ENCODE results near the gene FYTTD1. TPM values are rescaled to one million over a fixed set of nuclear protein-coding genes. Genes with fewer than 3 reads are reported as not detected.

Gene FYTTD1
- total RNA-seq, 2 experiments from 2014 or later, result 20.7 to 25.6 TPM

GRCh38 chr3:197753263-197753662, 3.6 kb downstream of the FYTTD1 start:
- Mint-ChIP-seq H3K27me3 (no peaks in the 10 kb centered on the region), H3K27ac (peak overlapping the region; percentile 37), H3K4me1 (peaks cover 48% of the 10 kb centered on the region), H3K4me3 (no peak overlapping the region), H3K9me3 (ENCODE audit: low read depth) (no peaks in the 10 kb centered on the region), H3K36me3 (ENCODE audit: low read depth) (no peaks in the 10 kb centered on the region)
- CTCF ChIA-PET, result interaction anchor here (0.6 to 1.9 kb wide), 7 partner anchors 12 to 45 kb away, joined by 3 to 4 read pairs (median 3); partner anchors contain the start of gene LRCH3
- ATAC-seq (no peak), DNase-seq (no peak)
- POLR2A ChIA-PET, result no interaction called here
- intact Hi-C loops (cut with DNase I, micrococcal nuclease), result loop anchor here in 1 of 2 experiments (5.0 kb wide), 1 partner anchor 39 kb away; the partner anchor contains the start of gene LRCH3

GRCh38 chr3:197756704-197757103, 7.0 kb downstream of the FYTTD1 start:
- Mint-ChIP-seq H3K4me3 (no peak overlapping the region), H3K4me1 (peaks cover 34% of the 10 kb centered on the region), H3K36me3 (ENCODE audit: low read depth) (no peaks in the 10 kb centered on the region), H3K27ac (no peak overlapping the region), H3K9me3 (ENCODE audit: low read depth) (no peaks in the 10 kb centered on the region), H3K27me3 (no peaks in the 10 kb centered on the region)
- intact Hi-C loops (cut with DNase I, micrococcal nuclease), result no loop called here
- ChIA-PET POLR2A (no interaction called here), CTCF (no interaction called here)
- ATAC-seq (no peak), DNase-seq (no peak)

DNA sequence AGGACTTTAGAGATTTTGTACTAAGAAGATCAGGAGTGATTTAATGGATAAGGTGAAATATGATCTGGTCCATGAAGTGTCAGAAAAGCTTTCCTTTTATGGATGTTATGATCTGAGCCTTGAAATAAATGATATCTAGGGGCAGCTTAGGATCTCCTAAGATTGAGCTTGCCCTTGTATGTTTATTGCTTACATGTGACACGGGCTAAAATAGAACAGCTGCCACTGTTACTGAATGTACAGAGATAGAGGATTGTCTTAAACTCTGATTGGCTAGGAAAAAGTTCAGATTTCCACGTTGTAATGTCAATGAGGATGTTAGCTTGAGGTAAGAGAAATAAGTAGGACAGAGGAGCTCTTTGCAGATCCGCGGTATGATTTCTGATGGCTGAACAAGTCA, 8.8 kb downstream of the FYTTD1 start:
- POLR2A ChIA-PET, result no interaction called here
- H3K9me3 Mint-ChIP-seq (ENCODE audit: low read depth), result no peaks in the 10 kb centered on the region
- H3K36me3 Mint-ChIP-seq (ENCODE audit: low read depth), result no peaks in the 10 kb centered on the region
- intact Hi-C loops (cut with DNase I, micrococcal nuclease), result no loop called here
- no peak for DNase-seq
- no peaks in the 10 kb centered on the region for H3K27me3 Mint-ChIP-seq
- CTCF ChIA-PET, result no interaction called here
- H3K4me3 Mint-ChIP-seq, result no peak overlapping the region
- no peak overlapping the region for H3K27ac Mint-ChIP-seq
- no peak for ATAC-seq
- H3K4me1 Mint-ChIP-seq, result peaks cover 19% of the 10 kb centered on the region

- H3K9me3 Mint-ChIP-seq (ENCODE audit: low read depth), result no peaks in the 10 kb centered on the region
- intact Hi-C loops (cut with DNase I, micrococcal nuclease), result no loop called here
- no peaks in the 10 kb centered on the region for H3K27me3 Mint-ChIP-seq
- H3K4me1 Mint-ChIP-seq, result no peaks in the 10 kb centered on the region
- POLR2A ChIA-PET, result no interaction called here
- H3K36me3 Mint-ChIP-seq (ENCODE audit: low read depth), result peaks cover 5% of the 10 kb centered on the region
- ATAC-seq, result no peak
- no peak overlapping the region for H3K27ac Mint-ChIP-seq
- H3K4me3 Mint-ChIP-seq, result no peak overlapping the region
- DNase-seq, result no peak
- CTCF ChIA-PET, result interaction anchor here (0.7 kb wide), 1 partner anchor 172 kb away, joined by 4 read pairs; no protein-coding TSS in a partner anchor
These were observed 12.1 kb downstream of the FYTTD1 start for GRCh38 chr3:197761784-197762183.

DNA sequence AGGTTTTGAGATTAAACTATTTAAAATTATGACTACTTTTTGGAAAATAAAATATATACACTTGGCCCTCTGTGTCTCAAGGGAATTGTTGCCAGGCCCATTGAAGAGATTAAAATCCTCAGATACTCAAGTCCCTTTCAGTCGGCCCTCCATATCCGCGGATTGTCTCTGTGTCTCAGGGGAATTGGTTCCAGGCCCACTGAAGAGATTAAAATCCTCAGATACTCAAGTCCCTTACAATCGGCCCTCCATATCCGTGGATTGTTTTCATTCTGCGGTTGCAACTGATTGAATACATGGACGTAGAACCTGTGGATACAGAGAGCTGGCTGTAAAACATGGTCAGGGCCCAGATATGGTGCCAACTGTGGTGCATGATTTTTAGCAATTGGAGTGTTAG, 25.6 kb downstream of the FYTTD1 start:
- intact Hi-C loops (cut with DNase I, micrococcal nuclease), result no loop called here
- Mint-ChIP-seq H3K36me3 (ENCODE audit: low read depth) (peaks cover 34% of the 10 kb centered on the region), H3K4me1 (no peaks in the 10 kb centered on the region), H3K27me3 (no peaks in the 10 kb centered on the region), H3K4me3 (no peak overlapping the region), H3K9me3 (ENCODE audit: low read depth) (no peaks in the 10 kb centered on the region), H3K27ac (no peak overlapping the region)
- no peak for ATAC-seq
- ChIA-PET CTCF (no interaction called here), POLR2A (no interaction called here)
- no peak for DNase-seq

GRCh38 chr3:197782230-197782629, 32.5 kb downstream of the FYTTD1 start:
- ATAC-seq, result no peak
- Mint-ChIP-seq H3K27me3 (no peaks in the 10 kb centered on the region), H3K4me1 (peaks cover 7% of the 10 kb centered on the region), H3K36me3 (ENCODE audit: low read depth) (peaks cover 21% of the 10 kb centered on the region), H3K9me3 (ENCODE audit: low read depth) (no peaks in the 10 kb centered on the region), H3K27ac (peak overlapping the region; percentile 2), H3K4me3 (no peak overlapping the region)
- CTCF ChIA-PET, result interaction anchor here (0.7 kb wide), 1 partner anchor 225 kb away, joined by 4 read pairs; no protein-coding TSS in a partner anchor
- DNase-seq, result no peak
- POLR2A ChIA-PET, result no interaction called here
- intact Hi-C loops (cut with DNase I, micrococcal nuclease), result no loop called here

GRCh38 chr3:197784019-197784585, 34.4 kb downstream of the FYTTD1 start:
- Mint-ChIP-seq H3K4me3 (no peak overlapping the region), H3K27me3 (no peaks in the 10 kb centered on the region), H3K9me3 (ENCODE audit: low read depth) (no peaks in the 10 kb centered on the region), H3K27ac (no peak overlapping the region), H3K36me3 (ENCODE audit: low read depth) (peaks cover 15% of the 10 kb centered on the region), H3K4me1 (peaks cover 12% of the 10 kb centered on the region)
- ATAC-seq (no peak), DNase-seq (no peak)
- POLR2A ChIA-PET, result no interaction called here
- intact Hi-C loops (cut with DNase I, micrococcal nuclease), result no loop called here
- CTCF ChIA-PET, result interaction anchor here (0.9 to 2.0 kb wide), 4 partner anchors 12 to 596 kb away, joined by 3 to 8 read pairs (median 4); no protein-coding TSS in a partner anchor

DNA sequence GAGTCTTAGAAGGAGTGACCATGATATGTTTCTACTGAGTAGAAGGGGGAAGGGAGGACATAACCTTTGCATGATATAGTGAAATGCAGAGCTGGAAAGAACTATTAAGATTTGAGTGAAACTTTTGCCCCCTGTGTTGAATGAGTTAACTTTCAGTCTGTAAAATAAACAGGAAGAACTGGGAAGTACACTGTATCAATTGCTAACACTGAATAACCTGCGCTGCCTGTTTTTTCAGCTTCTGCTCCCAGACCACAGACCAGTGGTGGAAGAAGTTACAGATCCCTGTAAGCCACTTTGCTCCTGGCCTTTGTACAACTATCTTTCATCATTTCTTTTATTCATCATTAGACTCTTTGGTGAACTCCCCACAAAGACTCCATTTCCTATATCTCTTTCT, 37.7 kb downstream of the FYTTD1 start:
- peaks cover 3% of the 10 kb centered on the region for H3K36me3 Mint-ChIP-seq (ENCODE audit: low read depth)
- intact Hi-C loops (cut with DNase I, micrococcal nuclease), result no loop called here

DNA sequence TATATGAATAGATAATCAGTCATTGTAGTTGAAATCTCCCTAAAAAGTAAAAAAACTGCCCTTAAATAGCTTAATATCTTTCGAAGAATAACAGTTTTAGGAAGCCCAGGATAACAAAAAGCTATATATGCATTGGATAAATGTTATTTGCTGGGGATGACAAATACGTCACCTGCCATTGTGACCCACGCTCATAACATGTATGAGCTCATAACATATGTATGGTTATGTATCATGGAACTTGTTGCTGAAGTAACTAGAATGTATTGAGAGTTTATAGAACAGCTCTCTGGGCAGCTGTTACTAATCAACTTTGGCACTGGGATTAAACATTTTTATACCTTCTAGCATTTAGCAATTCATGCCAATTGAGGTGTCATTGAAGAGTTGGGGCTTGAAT, 39.6 kb downstream of the FYTTD1 start:
- H3K4me1 Mint-ChIP-seq, result peaks cover 33% of the 10 kb centered on the region
- no peak for ATAC-seq
- intact Hi-C loops (cut with DNase I, micrococcal nuclease), result no loop called here
- no peak overlapping the region for H3K27ac Mint-ChIP-seq
- no peak for DNase-seq
- H3K27me3 Mint-ChIP-seq, result no peaks in the 10 kb centered on the region
- no peak overlapping the region for H3K4me3 Mint-ChIP-seq
- H3K36me3 Mint-ChIP-seq (ENCODE audit: low read depth), result peaks cover 2% of the 10 kb centered on the region
- H3K9me3 Mint-ChIP-seq (ENCODE audit: low read depth), result no peaks in the 10 kb centered on the region
- ChIA-PET POLR2A (no interaction called here), CTCF (interaction anchor here (1.0 to 1.2 kb wide), 2 partner anchors 14 to 36 kb away, joined by 3 read pairs; no protein-coding TSS in a partner anchor)

More for the DNA sequence above, 37.7 kb downstream of the FYTTD1 start:
- H3K4me1 Mint-ChIP-seq, result peaks cover 23% of the 10 kb centered on the region
- ATAC-seq, result no peak
- H3K27me3 Mint-ChIP-seq, result no peaks in the 10 kb centered on the region
- POLR2A ChIA-PET, result no interaction called here
- H3K27ac Mint-ChIP-seq, result peak overlapping the region; percentile 5
- CTCF ChIA-PET, result interaction anchor here (1.1 kb wide), 1 partner anchor 14 kb away, joined by 3 read pairs; no protein-coding TSS in a partner anchor
- H3K4me3 Mint-ChIP-seq, result no peak overlapping the region
- no peak for DNase-seq
- no peaks in the 10 kb centered on the region for H3K9me3 Mint-ChIP-seq (ENCODE audit: low read depth)

- no peaks in the 10 kb centered on the region for H3K9me3 Mint-ChIP-seq (ENCODE audit: low read depth)
- POLR2A ChIA-PET, result interaction anchor here (1.4 kb wide), 1 partner anchor 78 kb away, joined by 4 read pairs; no protein-coding TSS in a partner anchor
- intact Hi-C loops (cut with DNase I, micrococcal nuclease), result loop anchor here (1.0 to 5.0 kb wide), 5 partner anchors 38 to 1078 kb away; partner anchors contain the start of genes CEP19 (in 1 of the 2) and PIGX (in 1 of the 2)
- peaks cover 38% of the 10 kb centered on the region for H3K4me1 Mint-ChIP-seq
- peaks cover 2% of the 10 kb centered on the region for H3K36me3 Mint-ChIP-seq (ENCODE audit: low read depth)
- no peaks in the 10 kb centered on the region for H3K27me3 Mint-ChIP-seq
- H3K27ac Mint-ChIP-seq, result peak overlapping the region; percentile 97
- ATAC-seq, result no peak
- peak overlapping the region; percentile 97 for H3K4me3 Mint-ChIP-seq
- CTCF ChIA-PET, result interaction anchor here (1.2 to 1.7 kb wide), 2 partner anchors 13 to 37 kb away, joined by 3 to 4 read pairs; no protein-coding TSS in a partner anchor
- no peak for DNase-seq
These were observed 40.4 kb downstream of the FYTTD1 start for GRCh38 chr3:197790033-197790432.

GRCh38 chr3:197791113-197791891, 41.6 kb downstream of the FYTTD1 start, which contains the start of gene LRCH3:
TSS of gene LRCH3 (plus strand) at chr3:197791254. CDS start at chr3:197791279, 25 bp downstream.
- ChIA-PET POLR2A (interaction anchor here (1.4 to 1.5 kb wide), 2 partner anchors 42 to 79 kb away, joined by 3 to 4 read pairs; partner anchors contain the start of gene FYTTD1), CTCF (interaction anchor here (1.7 kb wide), 2 partner anchors 10 to 38 kb away, joined by 4 to 10 read pairs; no protein-coding TSS in a partner anchor)
- H3K27ac Mint-ChIP-seq, result peak within 1 kb of the TSS; percentile 97
- H3K36me3 Mint-ChIP-seq (ENCODE audit: low read depth), result peaks cover 6% of the 10 kb centered on the region
- H3K4me3 Mint-ChIP-seq, result peak within 1 kb of the TSS; percentile 97
- H3K9me3 Mint-ChIP-seq (ENCODE audit: low read depth), result no peaks in the 10 kb centered on the region
- H3K4me1 Mint-ChIP-seq, result peaks cover 48% of the 10 kb centered on the region
- ATAC-seq (peak; percentile 70), DNase-seq (peak; percentile 88)
- H3K27me3 Mint-ChIP-seq, result no peaks in the 10 kb centered on the region
- intact Hi-C loops (cut with DNase I, micrococcal nuclease), result loop anchor here (1.0 to 5.0 kb wide), 7 partner anchors 39 to 1079 kb away; partner anchors contain the start of genes CEP19 (in 1 of the 2), FYTTD1 (in 1 of the 2) and PIGX (in 1 of the 2)
